Keratinocyte (primary cell): ENCODE results near the gene ZCCHC13. TPM values are rescaled to one million over a fixed set of nuclear protein-coding genes. Genes with fewer than 3 reads are reported as not detected.

Experiments used
- DNase-seq: peaks from one replicate; pipeline ENCODE4 v3.0.0-alpha.2; 2011; ENCODE audit warnings: low read depth, missing footprints, low spot score
- FAIRE-seq: peaks from 2 replicates; lab custom pipeline; 2011; peaks lifted over from hg19 to GRCh38; lab: Jason Lieb, UNC
- H2AFZ ChIP-seq: 2 replicates; pipeline ENCODE4 v1.6.0; 2012; ENCODE audit warnings: low read length, control low read depth, inconsistent platforms; ENCODE audit not compliant: control insufficient read depth
- H3K27ac ChIP-seq: 2 replicates; pipeline ENCODE4 v1.5.1; 2011; ENCODE audit warnings: low read length; ENCODE audit not compliant: control insufficient read depth, insufficient read depth
- H3K27me3 ChIP-seq: 3 replicates; pipeline ENCODE4 v1.6.0; 2011; ENCODE audit warnings: low read length; ENCODE audit not compliant: control insufficient read depth, insufficient read depth; ENCODE audit errors: extremely low read depth
- H3K36me3 ChIP-seq, 2 experiments: 2 replicates in 1 of 2; 3 replicates in 1 of 2; pipeline ENCODE4 v1.5.1; 2011; ENCODE audit warnings: low read length in 2 of 2, mild to moderate bottlenecking in 1 of 2; ENCODE audit not compliant: control insufficient read depth in 2 of 2, insufficient read depth in 2 of 2; ENCODE audit errors: extremely low read depth in 1 of 2
- H3K4me1 ChIP-seq: 3 replicates; pipeline ENCODE4 v1.5.1; 2011; ENCODE audit warnings: low read length; ENCODE audit not compliant: control insufficient read depth, insufficient read depth; ENCODE audit errors: extremely low read depth
- H3K4me2 ChIP-seq: 3 replicates; pipeline ENCODE4 v1.6.0; 2011; ENCODE audit warnings: low read depth, low read length; ENCODE audit not compliant: control insufficient read depth, insufficient read depth; ENCODE audit errors: extremely low read depth
- H3K4me3 ChIP-seq, 3 experiments: fragments of 200-600 bp in 1 of 3; sonication (generic) in 1 of 3; 2 replicates in 2 of 3; 3 replicates in 1 of 3; pipeline ENCODE4 v1.5.1; 2011 to 2016; ENCODE audit warnings: low read length in 3 of 3, mild to moderate bottlenecking in 3 of 3, control low read depth in 2 of 3, inconsistent platforms in 1 of 3, low read depth in 1 of 3, mixed read lengths in 1 of 3, mixed run types in 1 of 3, moderate library complexity in 1 of 3; ENCODE audit not compliant: control insufficient read depth in 2 of 3, insufficient read depth in 2 of 3; ENCODE audit errors: extremely low read depth in 1 of 3
- H3K79me2 ChIP-seq: 2 replicates; pipeline ENCODE4 v1.6.0; 2012; ENCODE audit warnings: low read length; ENCODE audit not compliant: control insufficient read depth, insufficient read depth
- H3K9ac ChIP-seq: 3 replicates; pipeline ENCODE4 v1.6.0; 2011; ENCODE audit warnings: low read length; ENCODE audit not compliant: control insufficient read depth, insufficient read depth; ENCODE audit errors: extremely low read depth
- H3K9me1 ChIP-seq: 3 replicates; pipeline ENCODE4 v1.6.0; 2011; ENCODE audit warnings: low read length; ENCODE audit not compliant: control insufficient read depth, insufficient read depth; ENCODE audit errors: extremely low read depth
- H3K9me3 ChIP-seq: 2 replicates; pipeline ENCODE4 v1.5.1; 2012; ENCODE audit warnings: low read depth, low read length; ENCODE audit not compliant: control insufficient read depth
- H4K20me1 ChIP-seq: 3 replicates; pipeline ENCODE4 v1.6.0; 2011; ENCODE audit warnings: low read length; ENCODE audit not compliant: control insufficient read depth, insufficient read depth; ENCODE audit errors: extremely low read depth
- EZH2 ChIP-seq: IDR thresholded peaks from one replicate; pipeline ENCODE4 v1.6.1; 2012; ENCODE audit warnings: inconsistent platforms, mild to moderate bottlenecking, low read length, moderate library complexity
- dilution Hi-C: fragments of 300-500 bp; cut with MboI; formaldehyde crosslinking; loops from one replicate; pipeline ENCODE4 v1.7.0; 2020; ENCODE audit warnings: low sequenced_read_pairs; ENCODE audit not compliant: extremely low pct_ligation_motif_present
- polyA plus RNA-seq, 5 experiments: library from polyadenylated mRNA; depleted of rRNA in 3 of 5; stranded (reverse) in 3 of 5; stranded (forward) in 1 of 5; unstranded in 1 of 5; fragments of >200 nt; gene quantifications; 1 replicate in 1 of 5; 2 replicates in 3 of 5; 3 replicates in 1 of 5; pipeline versions ENCODE4 v1.2.1 to v1.2.3, GENCODE V29; 2011 to 2012; ENCODE audit warnings: missing spikeins in 2 of 5, low read depth in 1 of 5, low replicate concordance in 1 of 5
- TF ChIP-seq, protein P1 (sequence below), 3 experiments: IDR thresholded peaks in 1 of 3; conservative IDR thresholded peaks in 1 of 3; optimal IDR thresholded peaks in 1 of 3; 2 replicates in 2 of 3; 3 replicates in 1 of 3; pipeline versions ENCODE3 to v1.5.1; 2011; ENCODE audit warnings: low read length in 3 of 3, mild to moderate bottlenecking in 3 of 3, moderate library complexity in 2 of 3, control low read depth in 1 of 3, inconsistent platforms in 1 of 3; ENCODE audit not compliant: insufficient read depth in 2 of 3; ENCODE audit errors: extremely low read depth in 1 of 3

ZCCHC13 gene
- polyA plus RNA-seq, 1 donor (not counting 4 experiments of a cell fraction or from before 2014, with no cell fraction given): not detected

DNA sequence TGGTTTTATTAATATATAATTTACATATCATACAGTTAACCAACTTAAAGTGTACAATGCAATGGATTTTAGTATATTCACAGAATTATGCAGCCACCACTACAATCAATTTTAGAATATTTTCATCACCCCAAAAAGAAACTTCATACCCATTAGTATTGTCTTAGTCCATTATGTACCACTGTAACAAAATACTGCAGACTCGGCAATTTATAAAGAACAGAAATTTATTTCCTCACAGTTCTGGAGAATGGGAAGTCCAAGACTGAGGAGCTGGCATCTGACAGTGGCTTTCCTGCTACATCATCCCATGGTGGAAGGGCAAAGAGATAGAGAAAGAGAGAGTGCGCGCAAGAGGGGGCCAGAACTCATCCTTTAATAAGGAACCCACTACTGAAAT is 8.9 kb upstream of the ZCCHC13 start:
- Histone ChIP-seq H3K27ac (no peak overlapping the region), H3K4me3 (no peak overlapping the region), H3K9ac (no peak overlapping the region), H3K9me1 (no peaks in the 10 kb centered on the region), H3K79me2 (peaks cover 18% of the 10 kb centered on the region), H3K27me3 (no peaks in the 10 kb centered on the region), H3K4me1 (no peaks in the 10 kb centered on the region), H2AFZ (no peak overlapping the region), H4K20me1 (no peaks in the 10 kb centered on the region), H3K9me3 (no peaks in the 10 kb centered on the region), H3K4me2 (no peak overlapping the region), H3K36me3 (no peaks in the 10 kb centered on the region)
- TF ChIP-seq, protein P1, sequence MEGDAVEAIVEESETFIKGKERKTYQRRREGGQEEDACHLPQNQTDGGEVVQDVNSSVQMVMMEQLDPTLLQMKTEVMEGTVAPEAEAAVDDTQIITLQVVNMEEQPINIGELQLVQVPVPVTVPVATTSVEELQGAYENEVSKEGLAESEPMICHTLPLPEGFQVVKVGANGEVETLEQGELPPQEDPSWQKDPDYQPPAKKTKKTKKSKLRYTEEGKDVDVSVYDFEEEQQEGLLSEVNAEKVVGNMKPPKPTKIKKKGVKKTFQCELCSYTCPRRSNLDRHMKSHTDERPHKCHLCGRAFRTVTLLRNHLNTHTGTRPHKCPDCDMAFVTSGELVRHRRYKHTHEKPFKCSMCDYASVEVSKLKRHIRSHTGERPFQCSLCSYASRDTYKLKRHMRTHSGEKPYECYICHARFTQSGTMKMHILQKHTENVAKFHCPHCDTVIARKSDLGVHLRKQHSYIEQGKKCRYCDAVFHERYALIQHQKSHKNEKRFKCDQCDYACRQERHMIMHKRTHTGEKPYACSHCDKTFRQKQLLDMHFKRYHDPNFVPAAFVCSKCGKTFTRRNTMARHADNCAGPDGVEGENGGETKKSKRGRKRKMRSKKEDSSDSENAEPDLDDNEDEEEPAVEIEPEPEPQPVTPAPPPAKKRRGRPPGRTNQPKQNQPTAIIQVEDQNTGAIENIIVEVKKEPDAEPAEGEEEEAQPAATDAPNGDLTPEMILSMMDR (optimal IDR thresholded peaks at IDR 0.05 in 1 of 3, IDR thresholded peaks at IDR 0.05 in 1 of 3, conservative IDR thresholded peaks at IDR 0.05 in 1 of 3; ENCODE audit: extremely low read depth in 1 of 3, insufficient read depth in 2 of 3, low read length in 3 of 3): no peak
- no peak for TF ChIP-seq EZH2
- dilution Hi-C loops: no loop called here
- FAIRE-seq: no peak
- no peak for DNase-seq

DNA sequence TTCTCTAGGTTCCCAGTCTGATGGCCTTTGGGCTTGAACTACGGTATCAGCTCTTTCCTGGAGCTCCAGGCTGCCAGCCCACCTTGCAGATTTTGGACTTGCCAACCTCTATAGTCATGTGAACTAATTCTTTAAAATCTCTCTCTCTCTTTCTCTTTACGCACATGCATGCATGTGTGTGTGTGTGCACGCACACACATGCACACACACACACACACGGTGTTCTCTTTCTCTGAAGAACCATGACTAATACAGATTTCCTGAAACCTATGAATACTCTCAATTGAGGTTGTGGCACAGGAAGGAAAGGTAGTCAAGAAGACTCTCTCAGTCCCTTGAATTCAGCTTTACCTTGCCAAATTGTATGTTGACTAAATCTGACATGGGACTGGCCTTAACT is 6.2 kb upstream of the ZCCHC13 start:
- TF ChIP-seq, protein P1 (optimal IDR thresholded peaks at IDR 0.05 in 1 of 3, IDR thresholded peaks at IDR 0.05 in 1 of 3, conservative IDR thresholded peaks at IDR 0.05 in 1 of 3; ENCODE audit: extremely low read depth in 1 of 3, insufficient read depth in 2 of 3, low read length in 3 of 3): no peak
- TF ChIP-seq EZH2: no peak
- Histone ChIP-seq H3K79me2 (no peaks in the 10 kb centered on the region), H3K9me1 (no peaks in the 10 kb centered on the region), H3K36me3 (no peaks in the 10 kb centered on the region), H4K20me1 (no peaks in the 10 kb centered on the region), H2AFZ (no peak overlapping the region), H3K4me3 (no peak overlapping the region), H3K9ac (no peak overlapping the region), H3K9me3 (no peaks in the 10 kb centered on the region), H3K4me2 (no peak overlapping the region), H3K27ac (no peak overlapping the region), H3K4me1 (no peaks in the 10 kb centered on the region), H3K27me3 (no peaks in the 10 kb centered on the region)
- dilution Hi-C loops: no loop called here
- DNase-seq (no peak), FAIRE-seq (no peak)
